H7 (cell line): ENCODE measurements around the gene NDUFA13. TPM values are rescaled to one million over a fixed set of nuclear protein-coding genes. Genes with fewer than 3 reads are reported as not detected.
A peak's percentile ranks its signal among the peaks of the same experiment; 100 is the strongest.

Experiments
- DNase-seq: peaks from one replicate; pipeline ENCODE4 v3.0.0; 2012
- H3K27me3 ChIP-seq: 2 replicates; pipeline ENCODE4 v1.6.0; 2011; ENCODE audit warnings: mild to moderate bottlenecking, low read length; ENCODE audit not compliant: control insufficient read depth, insufficient read depth
- H3K36me3 ChIP-seq: replicated peaks from 2 replicates; pipeline ENCODE4 v1.5.1; 2011; ENCODE audit warnings: low read length; ENCODE audit not compliant: control insufficient read depth, insufficient read depth
- H3K4me3 ChIP-seq: 2 replicates; pipeline ENCODE4 v1.5.1; 2011; ENCODE audit warnings: low read depth, mild to moderate bottlenecking, control low read depth, low read length, moderate library complexity; ENCODE audit not compliant: insufficient read depth
- total RNA-seq: library from RNA; depleted of rRNA; stranded (reverse); fragments of >200 nt; shearing (Covaris generic); gene quantifications from 2 replicates; pipeline ENCODE4 v1.2.3, GENCODE V29; 2014

NDUFA13 gene
- total RNA-seq, 1 experiment from 2014 or later, result 291 TPM

DNA sequence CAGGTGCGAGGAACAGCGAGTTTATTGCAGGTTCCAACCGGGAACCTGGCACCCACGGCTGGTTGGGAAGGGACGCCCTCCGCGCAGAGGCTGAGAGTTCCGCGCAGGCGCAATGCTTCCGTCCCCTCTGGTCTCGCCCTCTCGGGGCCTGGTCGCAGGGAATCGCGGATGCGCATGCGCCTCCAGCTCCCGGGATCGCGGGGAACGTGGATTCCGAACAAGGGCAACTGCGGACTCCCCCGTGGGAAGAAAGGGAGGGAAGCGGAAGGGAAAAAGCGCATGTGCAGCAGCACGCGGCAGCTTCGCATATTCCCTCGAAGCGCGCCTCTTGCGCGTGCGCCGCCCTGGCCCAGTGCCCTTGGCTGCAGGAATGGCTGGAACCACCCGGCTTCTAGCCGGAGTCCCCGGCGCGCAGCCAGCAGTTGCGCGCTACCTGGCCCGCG lies 1.8 kb upstream of the NDUFA13 start:
- Histone ChIP-seq H3K27me3 (no peaks in the 10 kb centered on the region), H3K4me3 (no peak overlapping the region), H3K36me3 (peaks cover 2% of the 10 kb centered on the region)
- no peak for DNase-seq

DNA sequence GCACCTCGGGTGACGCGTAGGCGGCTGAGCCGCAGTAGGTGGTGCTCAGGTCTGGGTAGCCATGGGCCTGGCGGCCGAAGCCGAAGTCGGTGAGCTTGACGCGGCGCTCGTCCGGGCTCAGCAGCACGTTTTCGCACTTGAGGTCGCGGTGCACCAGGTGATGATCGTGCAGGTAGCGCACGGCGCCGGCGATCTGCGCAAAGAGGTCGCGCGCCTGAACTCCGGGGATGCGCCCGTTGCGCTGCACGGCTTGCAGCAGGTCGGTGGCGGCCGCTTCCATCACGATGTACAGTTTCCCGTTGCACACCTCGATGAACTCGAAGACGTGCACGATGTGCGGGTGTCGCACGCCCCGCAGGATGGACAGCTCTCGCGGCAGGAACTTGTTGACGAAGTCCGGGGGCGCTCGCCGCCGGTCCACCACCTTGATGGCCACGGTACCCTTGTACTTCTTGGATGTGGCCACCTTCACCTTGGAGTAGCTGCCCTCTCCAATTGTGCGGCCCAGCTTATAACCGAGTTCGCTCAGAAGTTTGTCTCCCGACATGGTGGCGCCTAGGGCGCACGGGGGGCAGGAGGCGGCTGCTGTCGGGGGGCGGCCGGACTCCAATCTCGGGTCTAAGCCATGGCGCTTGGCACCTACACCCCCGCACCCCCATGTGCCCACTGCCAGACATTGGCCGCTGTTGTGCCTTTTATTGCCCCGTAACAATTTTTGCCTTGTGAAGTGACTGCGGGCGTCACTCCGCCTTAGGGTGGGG lies 964 bp upstream of the NDUFA13 start, which contains the start of gene TSSK6:
TSS of gene TSSK6 (minus strand) at position 668 of the 761 bp plus-strand sequence. CDS start at position 547, 121 bp downstream.
- DNase-seq, result no peak
- Histone ChIP-seq H3K36me3 (peaks cover 6% of the 10 kb centered on the region), H3K4me3 (peak within 1 kb of the TSS; percentile 64), H3K27me3 (no peaks in the 10 kb centered on the region)

DNA sequence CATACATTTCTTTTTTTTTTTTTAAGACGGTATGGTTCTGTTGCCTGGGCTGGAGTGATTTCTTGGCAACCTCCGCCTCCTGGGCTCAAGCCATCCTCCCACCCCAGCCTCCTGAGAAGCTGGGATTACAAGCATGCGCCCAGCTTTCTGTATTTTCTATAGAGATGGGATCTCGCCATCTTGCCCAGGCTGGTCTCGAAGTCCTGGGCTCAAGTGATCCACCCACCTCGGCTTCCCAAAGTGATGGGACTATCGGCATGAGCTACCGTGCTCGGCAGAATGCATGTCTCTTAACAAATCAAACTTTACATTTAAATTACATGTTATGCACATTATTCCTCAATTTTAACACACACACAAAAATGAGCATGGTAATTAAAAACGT lies 1.2 kb downstream of the NDUFA13 start:
- no peak overlapping the region; the same call in 1 of the 2 replicates for H3K4me3 ChIP-seq
- no peaks in the 10 kb centered on the region for H3K27me3 ChIP-seq
- no peak for DNase-seq
- peaks cover 11% of the 10 kb centered on the region for H3K36me3 ChIP-seq

DNA sequence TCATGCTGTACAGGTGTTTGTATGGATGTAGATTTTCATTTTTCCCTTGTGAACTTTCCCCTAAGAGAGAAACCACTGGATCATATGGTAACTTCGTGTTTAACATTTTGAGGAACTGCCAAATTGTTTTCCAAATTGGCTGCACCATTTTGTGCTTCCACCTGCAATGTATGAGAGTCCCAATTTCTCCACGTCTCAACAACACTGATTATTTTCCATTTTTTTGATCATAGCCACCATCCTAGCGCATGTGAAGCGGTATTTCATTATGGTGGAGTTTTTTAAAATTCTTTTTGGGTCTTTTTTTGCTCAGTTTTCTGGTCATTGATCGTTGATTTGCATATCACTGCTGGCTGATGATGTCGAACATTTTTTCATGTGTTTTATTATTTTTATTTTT lies 5.0 kb downstream of the NDUFA13 start:
- no peak overlapping the region for H3K4me3 ChIP-seq
- no peak for DNase-seq
- H3K27me3 ChIP-seq, result no peaks in the 10 kb centered on the region
- peaks cover 12% of the 10 kb centered on the region for H3K36me3 ChIP-seq

DNA sequence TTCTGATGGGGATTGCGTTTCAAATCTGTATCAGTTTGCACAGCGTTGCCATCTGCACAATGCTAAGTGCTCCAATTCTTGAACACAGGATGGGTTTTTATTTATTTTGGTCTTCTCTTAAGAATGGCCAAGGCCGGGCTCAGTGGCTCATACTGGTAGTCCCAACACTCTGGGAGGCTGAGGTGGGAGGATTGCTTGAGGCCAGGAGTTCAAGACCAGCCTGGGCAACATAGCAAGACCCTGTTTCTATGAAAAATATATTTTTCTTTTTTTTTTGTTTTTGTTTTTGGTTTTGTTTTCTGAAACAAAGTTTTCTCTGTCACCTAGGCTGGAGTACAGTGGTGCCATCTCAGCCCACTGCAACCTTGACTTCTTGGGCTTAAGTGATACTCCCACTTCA lies 7.2 kb downstream of the NDUFA13 start:
- H3K36me3 ChIP-seq, result peaks cover 14% of the 10 kb centered on the region
- DNase-seq, result no peak

DNA sequence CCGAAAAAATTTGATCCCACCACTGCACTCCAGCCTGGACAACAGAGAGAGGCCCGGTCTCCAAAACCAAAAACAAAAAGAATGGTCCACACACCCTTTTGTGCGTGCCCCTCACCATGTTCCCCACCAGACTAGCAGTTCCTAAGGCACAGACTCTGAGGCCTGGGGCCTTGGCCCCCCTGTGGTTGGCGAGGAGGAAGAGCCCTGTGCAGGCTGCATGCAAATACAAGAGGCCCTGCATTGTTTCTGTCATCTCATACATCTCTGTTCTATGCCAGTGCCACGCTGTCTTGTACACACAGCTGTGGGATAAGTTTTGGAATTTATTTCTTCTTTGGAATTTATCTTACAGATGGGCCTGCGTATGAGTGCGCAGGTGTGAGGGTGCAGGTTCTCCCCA lies 8.0 kb downstream of the NDUFA13 start:
- no peak overlapping the region for H3K4me3 ChIP-seq
- DNase-seq, result no peak
- no peaks in the 10 kb centered on the region for H3K27me3 ChIP-seq
- peaks cover 13% of the 10 kb centered on the region for H3K36me3 ChIP-seq

More for the DNA sequence above, 7.2 kb downstream of the NDUFA13 start:
- Histone ChIP-seq H3K27me3 (no peaks in the 10 kb centered on the region), H3K4me3 (no peak overlapping the region)

DNA sequence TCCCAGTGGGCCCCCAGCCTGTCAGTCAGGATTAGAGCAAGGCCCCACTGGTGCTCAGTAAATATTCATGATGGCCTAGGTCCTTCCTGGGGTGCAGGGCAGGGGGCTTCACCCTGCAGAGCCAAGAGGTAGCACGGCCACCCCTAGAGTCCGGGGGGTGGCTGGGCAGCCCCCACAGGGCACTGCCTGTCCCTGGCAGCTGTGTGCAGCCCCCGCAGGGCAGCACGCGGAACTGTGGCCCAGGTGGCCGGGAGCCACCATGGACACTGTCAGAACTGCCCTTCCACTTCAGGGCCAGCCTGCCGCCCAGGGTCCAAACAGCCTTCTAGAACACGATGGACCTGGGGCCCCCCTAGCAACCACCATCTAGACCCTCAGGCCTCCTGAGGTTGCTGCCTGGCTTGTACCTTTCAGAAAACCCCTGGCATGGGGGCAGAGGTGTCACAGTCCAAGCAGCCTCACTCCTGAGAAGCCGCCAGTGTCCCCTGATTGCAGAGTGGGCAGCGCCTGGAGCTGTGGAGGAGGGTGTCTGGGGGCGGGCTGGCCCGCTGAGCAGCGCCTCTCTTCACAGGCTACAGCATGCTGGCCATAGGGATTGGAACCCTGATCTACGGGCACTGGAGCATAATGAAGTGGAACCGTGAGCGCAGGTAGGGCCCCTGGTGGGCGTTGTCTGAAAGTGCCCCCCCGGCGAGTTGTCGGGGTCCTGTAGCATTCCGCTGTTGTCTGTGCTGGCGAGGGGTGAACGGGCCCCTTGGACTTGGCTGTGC lies 9.8 kb downstream of the NDUFA13 start:
- H3K36me3 ChIP-seq, result peaks cover 8% of the 10 kb centered on the region
- DNase-seq, result peak; percentile 79
- H3K27me3 ChIP-seq, result no peaks in the 10 kb centered on the region
- H3K4me3 ChIP-seq, result no peak overlapping the region

DNA sequence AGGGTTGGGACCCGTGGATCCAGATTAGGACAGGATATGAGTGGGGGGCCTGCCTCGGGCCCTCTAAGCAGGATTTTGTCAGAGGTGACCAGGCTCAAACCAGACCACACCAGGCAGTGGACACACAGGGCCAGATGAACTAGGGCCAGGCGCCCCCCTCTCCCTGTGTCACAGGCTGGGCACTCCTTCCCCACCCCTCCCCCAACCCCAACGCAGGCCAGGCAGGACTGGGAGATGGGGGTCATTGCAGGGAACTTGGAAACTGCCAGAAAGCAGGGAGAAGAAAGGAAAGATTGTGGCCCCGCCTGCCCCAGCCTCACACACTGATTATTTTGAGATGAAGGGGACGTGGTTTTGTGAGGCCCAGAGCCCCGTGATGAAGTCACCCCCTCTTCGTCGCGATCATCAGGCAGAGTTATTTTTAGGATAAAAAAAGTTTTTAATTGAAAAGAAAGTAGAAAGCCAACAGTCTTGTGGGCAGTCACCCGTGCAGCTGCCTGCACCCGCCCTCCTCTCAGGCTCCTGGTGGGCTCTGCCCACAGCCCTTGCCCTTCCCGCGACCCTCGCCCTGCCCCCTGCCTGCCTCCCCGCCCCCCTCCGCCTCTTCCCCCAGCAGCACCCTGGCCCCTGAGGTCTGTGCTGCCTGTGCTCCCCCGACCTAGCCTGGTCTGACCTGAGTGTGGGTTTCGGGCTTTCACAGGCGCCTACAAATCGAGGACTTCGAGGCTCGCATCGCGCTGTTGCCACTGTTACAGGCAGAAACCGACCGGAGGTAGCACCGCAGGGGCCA lies 10.8 kb downstream of the NDUFA13 start:
- H3K27me3 ChIP-seq, result no peaks in the 10 kb centered on the region
- H3K4me3 ChIP-seq, result no peak overlapping the region
- DNase-seq, result no peak
- H3K36me3 ChIP-seq, result peaks cover 7% of the 10 kb centered on the region

DNA sequence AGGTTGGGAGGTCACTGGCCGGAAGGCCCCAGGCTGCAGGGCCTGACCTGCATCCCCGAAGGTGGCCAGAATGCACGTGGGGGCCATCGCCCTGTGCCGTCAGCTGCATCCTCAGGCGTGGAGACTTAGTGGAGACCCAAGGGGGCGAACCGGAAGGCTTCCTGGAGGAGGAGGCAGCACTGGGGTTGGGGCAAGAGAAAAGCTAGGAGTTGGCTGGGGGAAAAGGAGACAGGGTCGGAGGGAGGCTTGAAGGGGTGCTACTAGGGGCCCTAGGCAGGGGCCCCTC lies 11.3 kb downstream of the NDUFA13 start:
- Histone ChIP-seq H3K36me3 (peaks cover 7% of the 10 kb centered on the region), H3K27me3 (no peaks in the 10 kb centered on the region), H3K4me3 (no peak overlapping the region)
- DNase-seq, result no peak

DNA sequence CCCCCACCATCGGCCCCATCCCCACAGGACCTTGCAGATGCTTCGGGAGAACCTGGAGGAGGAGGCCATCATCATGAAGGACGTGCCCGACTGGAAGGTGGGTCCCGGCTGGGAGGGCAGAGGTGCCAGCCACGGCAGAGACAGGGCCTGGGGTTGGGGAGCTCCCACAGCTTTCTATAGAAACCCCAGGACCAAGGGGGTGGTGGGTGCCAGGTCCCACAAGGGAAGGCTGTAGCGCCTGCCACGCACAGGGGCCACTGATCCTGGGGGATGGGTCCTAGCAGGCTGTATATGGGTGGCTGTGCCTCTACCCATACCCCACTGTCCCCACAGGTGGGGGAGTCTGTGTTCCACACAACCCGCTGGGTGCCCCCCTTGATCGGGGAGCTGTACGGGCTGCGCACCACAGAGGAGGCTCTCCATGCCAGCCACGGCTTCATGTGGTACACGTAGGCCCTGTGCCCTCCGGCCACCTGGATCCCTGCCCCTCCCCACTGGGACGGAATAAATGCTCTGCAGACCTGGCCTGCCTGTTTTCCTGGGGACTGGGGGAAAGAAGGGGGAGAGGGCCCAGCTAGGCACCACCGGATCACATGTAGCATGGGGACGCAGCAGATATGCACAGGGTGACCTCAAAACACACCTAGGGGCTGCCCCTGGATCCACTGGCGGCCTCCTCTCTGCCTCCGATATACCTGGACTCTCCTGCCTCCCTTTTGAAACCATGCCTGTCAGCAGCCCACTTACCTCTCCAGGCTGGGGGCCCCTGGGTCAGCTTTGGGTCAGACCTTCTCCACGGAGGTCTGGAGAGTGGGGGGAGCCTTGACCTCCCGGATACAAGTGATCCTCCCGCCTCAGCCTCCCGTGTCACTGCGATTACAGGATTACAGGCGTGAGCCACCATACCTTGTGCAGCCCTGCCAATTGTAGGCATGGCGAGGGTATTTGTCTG lies 11.9 kb downstream of the NDUFA13 start:
- no peak for DNase-seq
- H3K27me3 ChIP-seq, result no peaks in the 10 kb centered on the region
- H3K36me3 ChIP-seq, result peaks cover 7% of the 10 kb centered on the region
- no peak overlapping the region for H3K4me3 ChIP-seq

DNA sequence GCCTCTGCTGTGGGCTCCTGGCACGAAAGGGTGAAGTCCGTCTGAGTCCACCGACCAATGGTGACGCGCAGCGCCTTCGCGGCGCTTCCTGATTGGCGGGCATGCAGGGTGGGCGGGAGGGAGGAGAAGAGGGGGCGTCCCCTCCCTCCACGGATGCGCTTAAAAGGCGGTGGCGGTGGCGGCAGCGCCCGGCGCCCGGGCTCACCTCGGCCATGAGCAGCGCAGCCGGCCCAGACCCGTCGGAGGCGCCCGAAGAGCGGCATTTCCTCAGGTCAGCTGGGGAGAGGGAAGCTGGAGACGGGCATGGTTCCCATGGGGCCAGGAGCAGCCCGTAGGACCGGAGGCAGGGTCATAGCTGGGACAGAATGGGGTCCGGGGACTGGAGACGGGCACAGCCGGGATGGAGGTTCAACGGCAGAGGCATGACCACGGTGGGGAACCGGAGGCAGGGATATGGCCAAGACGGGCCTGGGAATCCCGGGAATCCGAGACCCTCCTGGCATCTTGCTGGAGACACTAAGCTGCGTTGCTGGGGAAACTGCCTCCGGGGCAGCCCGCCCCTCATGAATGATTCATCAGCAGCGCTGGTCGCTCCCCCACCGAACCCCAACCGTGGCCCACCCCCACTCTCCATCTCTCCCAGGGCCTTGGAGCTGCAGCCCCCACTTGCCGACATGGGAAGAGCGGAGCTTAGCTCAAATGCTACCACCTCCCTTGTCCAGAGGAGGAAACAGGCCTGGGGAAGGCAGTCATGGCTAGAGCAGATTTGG lies 12.9 kb downstream of the NDUFA13 start, which contains the start of gene YJEFN3:
TSS of gene YJEFN3 (plus strand) at position 191 of the 770 bp plus-strand sequence. CDS start at position 213, 22 bp downstream.
- no peaks in the 10 kb centered on the region for H3K27me3 ChIP-seq
- peaks cover 7% of the 10 kb centered on the region for H3K36me3 ChIP-seq
- peak within 1 kb of the TSS; percentile 26 for H3K4me3 ChIP-seq
- peak; percentile 86 for DNase-seq

DNA sequence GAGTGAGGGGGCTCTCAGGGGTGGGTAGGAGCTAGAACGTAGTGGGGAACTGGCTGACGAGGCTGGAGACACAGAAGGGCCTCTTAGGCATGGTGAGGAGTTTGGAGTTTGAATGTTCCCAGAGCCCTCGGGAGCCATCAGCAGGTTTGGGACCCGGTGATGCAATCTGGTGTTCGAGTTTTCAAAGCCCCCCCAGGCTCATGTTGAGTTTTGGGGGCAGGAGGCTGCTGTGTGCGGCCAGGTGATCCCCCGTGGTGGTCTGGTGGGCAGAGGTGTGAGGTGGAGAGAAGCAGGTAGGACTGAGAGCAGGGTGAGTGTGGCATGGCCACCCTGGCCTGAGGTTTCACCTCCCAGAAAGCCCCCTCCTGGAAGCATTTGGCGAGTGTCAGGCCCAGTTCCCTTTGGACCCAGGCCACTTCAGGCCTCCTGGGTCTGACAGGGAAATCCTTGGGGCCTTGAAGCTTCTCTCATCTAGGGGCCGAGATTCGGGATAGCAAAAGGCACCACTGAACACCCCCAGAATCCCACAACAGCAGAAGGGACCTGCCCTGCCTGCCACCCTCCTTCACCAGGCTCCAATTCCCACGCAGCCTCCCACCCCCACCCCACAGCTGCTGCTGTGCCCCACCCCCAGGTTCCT lies 13.9 kb downstream of the NDUFA13 start:
- Histone ChIP-seq H3K36me3 (peaks cover 7% of the 10 kb centered on the region), H3K27me3 (no peaks in the 10 kb centered on the region), H3K4me3 (no peak overlapping the region)
- no peak for DNase-seq

DNA sequence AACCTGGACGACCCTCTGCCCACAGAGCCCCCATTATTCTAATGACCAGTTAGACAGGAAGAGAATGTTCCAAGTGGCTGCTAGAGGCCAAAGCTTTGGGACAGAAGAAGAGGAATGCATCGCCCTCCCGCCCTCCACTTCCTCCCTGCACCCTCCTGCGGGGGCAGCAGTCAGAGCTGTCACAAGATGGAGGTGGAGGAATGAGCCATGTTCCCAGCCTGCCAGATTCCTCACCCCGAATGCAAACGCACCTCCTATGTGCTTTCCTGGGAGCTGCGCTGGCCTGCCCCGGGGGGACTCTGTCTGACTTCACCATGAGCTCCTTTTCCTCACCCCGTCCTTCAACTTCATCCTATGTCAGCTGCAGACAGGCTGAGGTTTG lies 14.4 kb downstream of the NDUFA13 start:
- Histone ChIP-seq H3K36me3 (peaks cover 6% of the 10 kb centered on the region), H3K27me3 (no peaks in the 10 kb centered on the region), H3K4me3 (no peak overlapping the region)
- peak; percentile 85 for DNase-seq
